ENCODE measurements around the gene ILKAP.

ILKAP gene

GRCh38 chr2:238242731-238243495 is 39.4 kb upstream of the ILKAP start:
- no peaks in the 10 kb centered on the region for H3K36me3 ChIP-seq (ENCODE audit: insufficient read depth, low read length)
- H3K27me3 ChIP-seq (ENCODE audit: control insufficient read depth, insufficient read depth, low read length), result peaks cover 4% of the 10 kb centered on the region
- H3K9ac ChIP-seq (ENCODE audit: low read depth, low read length), result no peak overlapping the region
- H3K4me1 ChIP-seq (ENCODE audit: control insufficient read depth, insufficient read depth, low read length), result peaks cover 16% of the 10 kb centered on the region
- H3K4me2 ChIP-seq (ENCODE audit: low read length), result no peak overlapping the region
- H3K9me3 ChIP-seq (replicated peaks; ENCODE audit: low read length), result no peaks in the 10 kb centered on the region
- no peak overlapping the region for H3K4me3 ChIP-seq (ENCODE audit: low read length)

- no peaks in the 10 kb centered on the region for H3K36me3 ChIP-seq (ENCODE audit: insufficient read depth, low read length)
- H3K4me3 ChIP-seq (ENCODE audit: low read length), result no peak overlapping the region
- no peak overlapping the region for H3K9ac ChIP-seq (ENCODE audit: low read depth, low read length)
- peaks cover 7% of the 10 kb centered on the region for H3K27me3 ChIP-seq (ENCODE audit: control insufficient read depth, insufficient read depth, low read length)
- H3K9me3 ChIP-seq (replicated peaks; ENCODE audit: low read length), result no peaks in the 10 kb centered on the region
- H3K4me2 ChIP-seq (ENCODE audit: low read length), result no peak overlapping the region
- peaks cover 16% of the 10 kb centered on the region for H3K4me1 ChIP-seq (ENCODE audit: control insufficient read depth, insufficient read depth, low read length)
Observed at GRCh38 chr2:238241970-238242369, 38.5 kb upstream of the ILKAP start.

- Histone ChIP-seq H3K36me3 (ENCODE audit: insufficient read depth, low read length) (no peaks in the 10 kb centered on the region), H3K4me3 (ENCODE audit: low read length) (no peak overlapping the region), H3K9me3 (replicated peaks; ENCODE audit: low read length) (no peaks in the 10 kb centered on the region), H3K27me3 (ENCODE audit: control insufficient read depth, insufficient read depth, low read length) (peaks cover 15% of the 10 kb centered on the region), H3K4me1 (ENCODE audit: control insufficient read depth, insufficient read depth, low read length) (peaks cover 16% of the 10 kb centered on the region), H3K4me2 (ENCODE audit: low read length) (peak overlapping the region; percentile 25), H3K9ac (ENCODE audit: low read depth, low read length) (no peak overlapping the region)
Observed at GRCh38 chr2:238240757-238241711, 37.5 kb upstream of the ILKAP start.

GRCh38 chr2:238239863-238240756 is 36.6 kb upstream of the ILKAP start, which contains the start of gene HES6:
TSS of gene HES6 (minus strand) at chr2:238240038. CDS start at chr2:238239905, 133 bp downstream.
- H3K9ac ChIP-seq (ENCODE audit: low read depth, low read length), result peak within 1 kb of the TSS; percentile 71
- H3K36me3 ChIP-seq (ENCODE audit: insufficient read depth, low read length), result no peaks in the 10 kb centered on the region
- H3K4me3 ChIP-seq (ENCODE audit: low read length), result peak within 1 kb of the TSS; percentile 87
- H3K27me3 ChIP-seq (ENCODE audit: control insufficient read depth, insufficient read depth, low read length), result peaks cover 23% of the 10 kb centered on the region
- peak within 1 kb of the TSS; percentile 93 for H3K4me2 ChIP-seq (ENCODE audit: low read length)
- H3K4me1 ChIP-seq (ENCODE audit: control insufficient read depth, insufficient read depth, low read length), result peaks cover 16% of the 10 kb centered on the region
- no peaks in the 10 kb centered on the region for H3K9me3 ChIP-seq (replicated peaks; ENCODE audit: low read length)

- Histone ChIP-seq H3K4me1 (ENCODE audit: control insufficient read depth, insufficient read depth, low read length) (peaks cover 16% of the 10 kb centered on the region), H3K27me3 (ENCODE audit: control insufficient read depth, insufficient read depth, low read length) (peaks cover 23% of the 10 kb centered on the region), H3K36me3 (ENCODE audit: insufficient read depth, low read length) (no peaks in the 10 kb centered on the region), H3K4me2 (ENCODE audit: low read length) (peak overlapping the region; percentile 93), H3K9ac (ENCODE audit: low read depth, low read length) (peak overlapping the region; percentile 71), H3K9me3 (replicated peaks; ENCODE audit: low read length) (no peaks in the 10 kb centered on the region), H3K4me3 (ENCODE audit: low read length) (peak overlapping the region; percentile 87)
Observed at GRCh38 chr2:238239543-238239862, 36.0 kb upstream of the ILKAP start.

GRCh38 chr2:238238766-238239542 is 35.5 kb upstream of the ILKAP start:
- peaks cover 23% of the 10 kb centered on the region for H3K27me3 ChIP-seq (ENCODE audit: control insufficient read depth, insufficient read depth, low read length)
- peak overlapping the region; percentile 69 for H3K4me2 ChIP-seq (ENCODE audit: low read length)
- no peak overlapping the region for H3K9ac ChIP-seq (ENCODE audit: low read depth, low read length)
- no peaks in the 10 kb centered on the region for H3K9me3 ChIP-seq (replicated peaks; ENCODE audit: low read length)
- peak overlapping the region; percentile 87 for H3K4me3 ChIP-seq (ENCODE audit: low read length)
- no peaks in the 10 kb centered on the region for H3K36me3 ChIP-seq (ENCODE audit: insufficient read depth, low read length)
- H3K4me1 ChIP-seq (ENCODE audit: control insufficient read depth, insufficient read depth, low read length), result peaks cover 16% of the 10 kb centered on the region

- Histone ChIP-seq H3K9me3 (replicated peaks; ENCODE audit: low read length) (no peaks in the 10 kb centered on the region), H3K4me1 (ENCODE audit: control insufficient read depth, insufficient read depth, low read length) (peaks cover 16% of the 10 kb centered on the region), H3K9ac (ENCODE audit: low read depth, low read length) (no peak overlapping the region), H3K36me3 (ENCODE audit: insufficient read depth, low read length) (no peaks in the 10 kb centered on the region), H3K4me3 (ENCODE audit: low read length) (no peak overlapping the region), H3K4me2 (ENCODE audit: low read length) (no peak overlapping the region), H3K27me3 (ENCODE audit: control insufficient read depth, insufficient read depth, low read length) (peaks cover 23% of the 10 kb centered on the region)
Observed at GRCh38 chr2:238238311-238238765, 34.8 kb upstream of the ILKAP start.

GRCh38 chr2:238237431-238238135 is 34.1 kb upstream of the ILKAP start:
- H3K27me3 ChIP-seq (ENCODE audit: control insufficient read depth, insufficient read depth, low read length), result peaks cover 23% of the 10 kb centered on the region
- no peak overlapping the region for H3K4me2 ChIP-seq (ENCODE audit: low read length)
- no peak overlapping the region for H3K9ac ChIP-seq (ENCODE audit: low read depth, low read length)

GRCh38 chr2:238236571-238236970 is 33.1 kb upstream of the ILKAP start:
- Histone ChIP-seq H3K4me1 (ENCODE audit: control insufficient read depth, insufficient read depth, low read length) (peaks cover 12% of the 10 kb centered on the region), H3K27me3 (ENCODE audit: control insufficient read depth, insufficient read depth, low read length) (peaks cover 31% of the 10 kb centered on the region), H3K9ac (ENCODE audit: low read depth, low read length) (no peak overlapping the region), H3K9me3 (replicated peaks; ENCODE audit: low read length) (no peaks in the 10 kb centered on the region), H3K4me3 (ENCODE audit: low read length) (no peak overlapping the region), H3K4me2 (ENCODE audit: low read length) (no peak overlapping the region), H3K36me3 (ENCODE audit: insufficient read depth, low read length) (no peaks in the 10 kb centered on the region)

More at GRCh38 chr2:238237431-238238135, 34.1 kb upstream of the ILKAP start:
- Histone ChIP-seq H3K36me3 (ENCODE audit: insufficient read depth, low read length) (no peaks in the 10 kb centered on the region), H3K9me3 (replicated peaks; ENCODE audit: low read length) (no peaks in the 10 kb centered on the region), H3K4me3 (ENCODE audit: low read length) (no peak overlapping the region), H3K4me1 (ENCODE audit: control insufficient read depth, insufficient read depth, low read length) (peaks cover 13% of the 10 kb centered on the region)

GRCh38 chr2:238235856-238236255 is 32.4 kb upstream of the ILKAP start:
- no peak overlapping the region for H3K4me2 ChIP-seq (ENCODE audit: low read length)
- H3K36me3 ChIP-seq (ENCODE audit: insufficient read depth, low read length), result no peaks in the 10 kb centered on the region
- no peak overlapping the region for H3K9ac ChIP-seq (ENCODE audit: low read depth, low read length)
- peaks cover 9% of the 10 kb centered on the region for H3K4me1 ChIP-seq (ENCODE audit: control insufficient read depth, insufficient read depth, low read length)
- no peaks in the 10 kb centered on the region for H3K9me3 ChIP-seq (replicated peaks; ENCODE audit: low read length)
- H3K27me3 ChIP-seq (ENCODE audit: control insufficient read depth, insufficient read depth, low read length), result peaks cover 37% of the 10 kb centered on the region
- H3K4me3 ChIP-seq (ENCODE audit: low read length), result no peak overlapping the region

Data from skeletal muscle satellite cell (primary cell).